Measurements from ENCODE around the gene RAB27B. TPM values are rescaled to one million over a fixed set of nuclear protein-coding genes. Genes with fewer than 3 reads are reported as not detected.

RAB27B gene
- total RNA-seq, 1 donor, result 38.0 TPM

DNA sequence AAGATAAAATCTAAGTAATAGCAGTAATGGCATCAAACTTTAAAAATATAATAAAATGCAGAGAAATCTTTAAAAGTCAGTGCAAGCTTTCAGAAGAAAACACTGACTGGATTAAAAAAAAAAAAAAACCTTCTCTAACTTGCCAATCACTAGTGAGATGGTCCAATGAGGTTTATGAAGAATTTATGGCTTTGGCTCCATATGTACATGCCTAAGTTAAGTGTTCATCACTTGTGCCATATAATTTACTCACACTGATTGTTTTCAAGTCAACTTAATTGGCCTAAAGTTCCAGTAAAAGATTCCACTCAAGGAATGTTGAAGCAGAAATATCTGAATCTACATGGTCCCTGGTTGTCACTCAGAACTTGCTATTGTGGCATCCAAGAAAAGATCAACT, 40.7 kb upstream of the RAB27B start:
- TF ChIP-seq CTCF (IDR thresholded peaks at IDR 0.05; ENCODE audit: insufficient read depth, low read length), result no peak
- no peak overlapping the region for H3K4me3 ChIP-seq (ENCODE audit: low read depth, low read length)
- DNase-seq (ENCODE audit: low read depth), result peak; percentile 65

DNA sequence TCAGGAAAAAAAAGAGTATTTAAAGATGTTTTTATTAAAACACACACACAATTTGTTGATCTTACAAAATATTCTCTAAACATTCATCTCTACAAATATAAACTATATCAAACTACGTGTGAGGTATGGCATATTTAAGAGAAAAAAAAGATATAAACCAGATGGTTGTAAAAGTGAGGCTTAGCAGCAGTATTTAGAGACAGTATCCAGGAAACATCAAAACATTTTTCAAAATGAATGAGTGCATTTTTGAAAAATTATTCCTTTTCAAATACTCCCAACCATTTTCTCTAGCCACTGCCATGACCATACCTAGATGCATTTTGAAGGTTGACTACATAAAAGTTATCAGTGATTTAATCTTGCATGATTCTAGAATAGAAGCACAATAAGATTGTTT, 38.2 kb upstream of the RAB27B start:
- DNase-seq (ENCODE audit: low read depth), result no peak
- no peak for TF ChIP-seq CTCF (IDR thresholded peaks at IDR 0.05; ENCODE audit: insufficient read depth, low read length)
- no peak overlapping the region for H3K4me3 ChIP-seq (ENCODE audit: low read depth, low read length)

DNA sequence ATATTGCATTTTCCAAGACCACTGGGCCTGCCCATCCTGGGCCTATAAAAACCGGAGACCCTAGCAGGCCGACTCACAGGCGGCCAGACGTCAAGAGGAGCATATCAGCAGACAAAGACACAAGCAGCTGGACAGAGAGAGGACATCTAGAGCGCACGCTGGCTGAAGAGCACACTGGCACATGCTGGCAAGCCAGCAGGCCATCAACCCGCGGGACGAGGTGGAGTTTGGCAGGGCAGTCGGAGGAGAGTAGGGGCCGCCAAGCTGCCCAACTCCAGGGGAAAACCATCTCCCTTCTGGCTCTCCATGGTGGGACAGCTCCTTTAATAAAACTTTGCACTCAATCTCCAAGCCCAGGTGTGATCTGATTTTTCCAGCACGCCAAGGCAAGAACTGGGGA, 36.6 kb upstream of the RAB27B start:
- no peak for DNase-seq (ENCODE audit: low read depth)
- no peak overlapping the region for H3K4me3 ChIP-seq (ENCODE audit: low read depth, low read length)
- no peak for TF ChIP-seq CTCF (IDR thresholded peaks at IDR 0.05; ENCODE audit: insufficient read depth, low read length)

GRCh38 chr18:54792079-54792478, 36.2 kb upstream of the RAB27B start:
- no peak for DNase-seq (ENCODE audit: low read depth)

GRCh38 chr18:54794823-54795222, 33.5 kb upstream of the RAB27B start:
- H3K4me3 ChIP-seq (ENCODE audit: low read depth, low read length), result no peak overlapping the region
- DNase-seq (ENCODE audit: low read depth), result no peak
- TF ChIP-seq CTCF (IDR thresholded peaks at IDR 0.05; ENCODE audit: insufficient read depth, low read length), result no peak

More at GRCh38 chr18:54792079-54792478, 36.2 kb upstream of the RAB27B start:
- no peak overlapping the region for H3K4me3 ChIP-seq (ENCODE audit: low read depth, low read length)
- no peak for TF ChIP-seq CTCF (IDR thresholded peaks at IDR 0.05; ENCODE audit: insufficient read depth, low read length)

GRCh38 chr18:54798186-54798585, 30.1 kb upstream of the RAB27B start:
- no peak for DNase-seq (ENCODE audit: low read depth)
- TF ChIP-seq CTCF (IDR thresholded peaks at IDR 0.05; ENCODE audit: insufficient read depth, low read length), result no peak
- H3K4me3 ChIP-seq (ENCODE audit: low read depth, low read length), result no peak overlapping the region

GRCh38 chr18:54801374-54801773, 26.9 kb upstream of the RAB27B start:
- H3K4me3 ChIP-seq (ENCODE audit: low read depth, low read length), result no peak overlapping the region
- DNase-seq (ENCODE audit: low read depth), result no peak
- TF ChIP-seq CTCF (IDR thresholded peaks at IDR 0.05; ENCODE audit: insufficient read depth, low read length), result no peak
